ENCODE results near the gene NLGN4X.

DNA sequence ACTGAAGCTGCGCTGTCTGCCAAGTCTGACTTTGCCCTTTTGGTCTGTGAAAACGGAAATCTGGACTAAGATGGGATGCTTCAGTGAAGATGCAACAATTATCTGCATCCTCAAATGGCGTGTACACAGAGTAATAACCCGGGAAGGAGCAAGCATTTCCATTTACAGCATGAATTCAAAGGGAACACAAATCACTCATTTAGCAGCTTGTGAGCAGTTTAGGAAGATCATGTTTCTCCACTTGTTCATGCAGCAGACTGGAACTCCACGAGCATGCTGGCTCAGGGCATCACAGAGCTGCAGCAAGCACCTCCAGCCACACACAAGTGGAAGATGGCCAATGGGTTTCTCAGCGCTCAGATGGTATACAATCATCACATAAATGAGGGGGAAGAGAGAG is 175.5 kb downstream of the NLGN4X start:
- no peak for TF ChIP-seq POLR2A (IDR thresholded peaks at IDR 0.05)
- TF ChIP-seq, protein P1, sequence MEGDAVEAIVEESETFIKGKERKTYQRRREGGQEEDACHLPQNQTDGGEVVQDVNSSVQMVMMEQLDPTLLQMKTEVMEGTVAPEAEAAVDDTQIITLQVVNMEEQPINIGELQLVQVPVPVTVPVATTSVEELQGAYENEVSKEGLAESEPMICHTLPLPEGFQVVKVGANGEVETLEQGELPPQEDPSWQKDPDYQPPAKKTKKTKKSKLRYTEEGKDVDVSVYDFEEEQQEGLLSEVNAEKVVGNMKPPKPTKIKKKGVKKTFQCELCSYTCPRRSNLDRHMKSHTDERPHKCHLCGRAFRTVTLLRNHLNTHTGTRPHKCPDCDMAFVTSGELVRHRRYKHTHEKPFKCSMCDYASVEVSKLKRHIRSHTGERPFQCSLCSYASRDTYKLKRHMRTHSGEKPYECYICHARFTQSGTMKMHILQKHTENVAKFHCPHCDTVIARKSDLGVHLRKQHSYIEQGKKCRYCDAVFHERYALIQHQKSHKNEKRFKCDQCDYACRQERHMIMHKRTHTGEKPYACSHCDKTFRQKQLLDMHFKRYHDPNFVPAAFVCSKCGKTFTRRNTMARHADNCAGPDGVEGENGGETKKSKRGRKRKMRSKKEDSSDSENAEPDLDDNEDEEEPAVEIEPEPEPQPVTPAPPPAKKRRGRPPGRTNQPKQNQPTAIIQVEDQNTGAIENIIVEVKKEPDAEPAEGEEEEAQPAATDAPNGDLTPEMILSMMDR (IDR thresholded peaks at IDR 0.05): no peak
